HG03439 (cell line): Measurements from ENCODE around the gene FLVCR1.
A peak's percentile ranks its signal among the peaks of the same experiment; 100 is the strongest.
"Not testable (repeated sequence)": the region's sequence is repeated elsewhere in the genome, so short reads cannot be mapped to it uniquely, and the experiment has no call there.

Source experiments
- ATAC-seq: cut with Tn5 transposase; IDR thresholded peaks from one replicate; pipeline ENCODE4 v1.9.1; 2021; ENCODE audit warnings: mild to moderate bottlenecking, moderate library complexity; ENCODE audit not compliant: unreplicated experiment

Gene FLVCR1

GRCh38 chr1:212858461-212859265 is 588 bp downstream of the FLVCR1 start:
- ATAC-seq: peak; percentile 21

- no peak for ATAC-seq
These were observed 2.9 kb downstream of the FLVCR1 start for GRCh38 chr1:212860713-212861581.

- no peak for ATAC-seq
These were observed 4.1 kb downstream of the FLVCR1 start for GRCh38 chr1:212862111-212862690.

GRCh38 chr1:212863345-212863744 is 5.3 kb downstream of the FLVCR1 start:
- not testable (repeated sequence) for ATAC-seq

GRCh38 chr1:212864201-212864600 is 6.1 kb downstream of the FLVCR1 start:
- ATAC-seq: no peak

DNA sequence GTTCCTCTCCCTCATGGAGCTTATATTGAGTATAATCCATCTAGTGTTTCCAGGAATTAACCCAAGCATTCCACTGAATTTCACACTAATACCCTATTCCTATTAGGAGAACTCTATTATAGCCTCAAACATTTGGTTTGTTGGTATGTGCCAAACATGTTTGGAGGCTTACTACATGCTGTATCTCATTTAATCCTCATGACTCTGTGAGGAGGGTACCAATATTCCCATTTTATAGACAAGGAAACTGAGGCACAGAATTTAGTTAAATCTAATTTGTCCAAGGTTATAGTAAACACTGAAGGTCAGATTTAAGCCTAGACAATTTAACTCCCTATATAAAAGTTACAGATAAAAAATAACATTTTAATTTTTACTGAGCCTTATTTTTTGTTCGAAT is 9.1 kb downstream of the FLVCR1 start:
- no peak for ATAC-seq

DNA sequence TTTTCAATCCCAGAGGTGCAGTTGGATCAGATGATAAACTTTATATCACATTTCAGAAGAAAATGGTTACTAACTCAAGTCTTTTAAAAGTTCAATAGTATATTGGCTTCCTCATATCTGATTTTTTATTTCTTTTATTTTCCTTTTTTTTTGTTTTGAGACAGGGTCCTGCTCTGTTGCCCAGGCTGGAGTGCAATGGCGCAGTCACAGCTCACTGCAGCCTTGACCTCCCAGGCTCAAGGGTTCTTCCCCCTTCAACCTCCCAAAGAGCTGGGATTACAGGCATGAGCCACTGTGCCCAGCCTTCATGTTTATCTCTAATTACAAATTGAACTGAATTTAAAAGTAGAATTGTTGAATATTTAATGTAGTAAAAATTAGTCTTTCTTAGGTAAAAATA is 13.9 kb downstream of the FLVCR1 start:
- no peak for ATAC-seq

DNA sequence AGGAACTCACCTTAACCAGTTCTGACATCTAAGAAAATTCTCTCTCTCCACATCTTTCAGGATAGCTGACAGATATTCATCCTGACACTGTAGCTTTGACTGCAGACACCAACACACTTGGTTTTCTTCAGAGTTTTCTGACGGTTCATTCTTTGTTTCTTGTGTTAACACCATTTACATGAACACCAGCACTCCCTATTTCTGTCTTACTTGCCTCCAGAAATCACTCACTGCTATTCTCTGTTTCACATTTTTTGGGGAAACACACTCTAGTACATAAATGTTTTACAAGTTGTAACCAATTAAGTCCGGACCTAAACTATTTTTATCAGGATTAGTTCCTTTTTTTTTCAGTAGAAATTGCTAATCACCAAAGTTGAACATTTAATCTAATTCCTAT is 15.4 kb downstream of the FLVCR1 start:
- peak; percentile 57 for ATAC-seq

DNA sequence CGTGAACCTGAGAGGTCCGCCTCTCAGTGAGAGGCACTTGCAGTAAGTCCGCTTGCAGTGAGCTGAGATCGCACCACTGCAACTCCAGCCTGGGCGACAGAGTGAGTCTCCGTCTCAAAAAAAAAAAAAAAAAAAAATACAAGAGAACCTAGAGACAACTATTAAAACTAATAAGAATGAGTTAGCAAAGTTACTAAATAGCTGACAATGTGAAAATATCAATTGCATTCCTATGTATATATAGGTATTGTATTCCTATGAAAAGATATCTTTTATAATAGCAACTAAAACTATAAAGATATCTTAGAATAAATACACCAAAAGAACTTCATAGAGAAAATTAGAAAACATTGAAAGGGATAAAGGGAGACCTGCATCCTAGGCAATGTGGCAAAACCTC is 20.3 kb downstream of the FLVCR1 start:
- ATAC-seq: no peak

GRCh38 chr1:212879947-212880690 is 22.0 kb downstream of the FLVCR1 start:
- no peak for ATAC-seq

DNA sequence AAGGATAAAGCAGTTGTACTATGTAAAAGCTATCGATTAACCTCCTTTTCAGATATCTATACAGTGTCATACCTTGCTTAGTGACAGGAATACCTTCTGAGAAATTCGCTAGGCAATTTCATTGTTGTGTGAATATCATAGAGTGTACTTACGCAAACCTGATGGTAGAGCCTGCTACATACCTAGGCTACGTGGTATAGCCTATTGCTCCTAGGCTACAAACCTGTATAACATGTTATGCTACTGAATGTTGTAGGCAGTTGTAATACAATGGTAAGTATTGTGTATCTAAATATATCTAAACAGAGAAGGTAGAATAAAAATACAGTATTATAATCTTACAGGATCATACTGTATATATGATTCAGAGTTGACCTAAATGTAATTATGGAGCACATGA is 26.5 kb downstream of the FLVCR1 start:
- ATAC-seq: no peak

DNA sequence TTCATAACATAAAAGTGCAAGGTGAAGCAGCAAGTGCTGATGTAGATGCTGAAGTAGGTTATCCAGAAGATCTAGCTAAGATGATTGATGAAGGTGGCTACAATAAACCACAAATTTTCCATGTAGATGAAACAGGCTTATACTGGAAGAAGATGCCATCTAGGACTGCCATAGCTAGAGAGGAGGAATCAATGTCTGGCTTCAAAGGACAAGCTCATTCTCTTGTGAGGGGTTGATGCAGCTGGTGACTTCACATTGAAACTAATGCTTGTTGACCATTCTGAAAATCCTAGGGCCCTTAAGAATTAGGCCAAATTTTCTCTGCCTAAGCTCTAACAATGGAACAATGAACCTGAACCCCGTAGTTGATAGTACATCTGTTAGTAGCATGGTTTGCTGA is 34.0 kb downstream of the FLVCR1 start:
- ATAC-seq: no peak

DNA sequence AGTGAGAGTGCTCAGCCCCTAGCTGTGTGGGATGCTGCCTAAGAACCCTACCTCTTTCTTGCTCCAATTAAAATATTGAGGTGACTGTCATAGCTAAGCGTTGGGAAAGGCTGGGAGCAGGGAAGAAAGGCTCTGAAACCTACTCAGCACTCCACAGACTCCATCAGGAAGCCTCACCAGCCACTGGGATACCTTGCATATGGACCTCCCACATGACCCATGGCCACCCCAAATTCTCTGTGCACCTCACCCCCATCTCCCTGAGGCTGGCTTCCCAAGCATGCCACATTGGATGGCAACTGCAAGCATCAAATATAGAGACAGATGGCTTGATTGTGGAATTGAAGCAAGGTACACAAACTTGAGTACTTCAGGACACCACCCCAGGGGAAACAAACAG is 41.8 kb downstream of the FLVCR1 start:
- ATAC-seq: no peak

DNA sequence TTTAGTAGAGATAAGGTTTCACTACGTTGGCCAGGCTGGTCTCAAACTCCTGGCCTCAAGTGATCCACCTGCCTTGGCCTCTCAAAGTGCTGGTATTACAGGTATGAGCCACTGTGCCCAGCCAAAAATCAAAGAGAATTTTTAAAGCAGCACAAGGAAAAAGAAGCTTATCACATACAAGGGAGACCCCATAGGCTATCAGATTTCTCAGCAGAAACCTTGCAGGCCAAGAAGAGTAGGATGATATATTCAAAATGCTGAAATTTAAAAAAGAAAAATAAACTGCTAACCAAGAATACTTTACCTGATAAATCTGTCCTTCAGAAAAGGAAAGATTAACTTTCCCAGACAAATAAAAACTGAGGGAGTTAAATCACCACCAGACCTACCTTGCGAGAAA is 43.2 kb downstream of the FLVCR1 start:
- ATAC-seq: no peak

DNA sequence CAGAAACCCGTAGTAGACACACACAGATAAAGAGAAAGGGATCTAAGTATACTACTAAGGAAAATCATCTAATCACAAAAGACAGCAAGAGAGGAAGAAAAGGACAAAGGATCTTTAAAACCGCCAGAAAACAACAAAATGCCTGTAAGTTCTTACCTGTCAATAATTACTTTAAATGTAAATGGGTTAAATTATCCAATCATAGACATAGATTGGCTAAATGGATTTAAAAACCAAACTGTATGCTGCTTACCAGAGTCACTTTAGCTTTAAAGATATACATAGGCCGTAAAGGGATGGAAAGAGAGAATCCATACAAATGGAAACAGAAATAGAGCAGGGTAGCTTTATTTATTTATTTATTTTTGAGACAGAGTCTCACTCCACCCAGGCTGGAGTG is 44.0 kb downstream of the FLVCR1 start:
- no peak for ATAC-seq

- no peak for ATAC-seq
These were observed 45.6 kb downstream of the FLVCR1 start for GRCh38 chr1:212903664-212904063.

DNA sequence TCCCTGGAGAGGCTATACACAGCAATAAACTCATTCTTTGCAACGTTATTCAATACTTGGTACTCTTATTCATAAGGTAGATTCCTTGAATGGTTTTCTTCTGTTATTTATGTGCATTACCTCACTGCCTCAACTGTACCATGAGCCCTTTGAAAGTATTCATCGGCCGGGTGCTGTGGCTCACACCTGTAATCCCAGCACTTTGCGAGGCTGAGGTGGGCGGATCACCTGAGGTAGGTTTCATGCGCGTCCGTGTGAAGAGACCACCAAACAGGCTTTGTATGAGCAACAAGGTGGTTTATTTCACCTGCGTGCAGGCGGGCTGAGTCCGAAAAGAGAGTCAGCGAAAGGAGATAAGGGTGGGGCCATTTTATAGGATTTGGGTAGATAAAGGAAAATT is 50.0 kb downstream of the FLVCR1 start:
- not testable (repeated sequence) for ATAC-seq

GRCh38 chr1:212908971-212909370 is 50.9 kb downstream of the FLVCR1 start:
- no peak for ATAC-seq

- ATAC-seq: no peak
These were observed 51.6 kb downstream of the FLVCR1 start for GRCh38 chr1:212909652-212910063.

- ATAC-seq: not testable (repeated sequence)
These were observed 52.1 kb downstream of the FLVCR1 start for GRCh38 chr1:212910213-212910612.

- not testable (repeated sequence) for ATAC-seq
These were observed 55.6 kb downstream of the FLVCR1 start for GRCh38 chr1:212913638-212914037.
